ENCODE data around the gene IRF9.

The IRF9 gene

DNA sequence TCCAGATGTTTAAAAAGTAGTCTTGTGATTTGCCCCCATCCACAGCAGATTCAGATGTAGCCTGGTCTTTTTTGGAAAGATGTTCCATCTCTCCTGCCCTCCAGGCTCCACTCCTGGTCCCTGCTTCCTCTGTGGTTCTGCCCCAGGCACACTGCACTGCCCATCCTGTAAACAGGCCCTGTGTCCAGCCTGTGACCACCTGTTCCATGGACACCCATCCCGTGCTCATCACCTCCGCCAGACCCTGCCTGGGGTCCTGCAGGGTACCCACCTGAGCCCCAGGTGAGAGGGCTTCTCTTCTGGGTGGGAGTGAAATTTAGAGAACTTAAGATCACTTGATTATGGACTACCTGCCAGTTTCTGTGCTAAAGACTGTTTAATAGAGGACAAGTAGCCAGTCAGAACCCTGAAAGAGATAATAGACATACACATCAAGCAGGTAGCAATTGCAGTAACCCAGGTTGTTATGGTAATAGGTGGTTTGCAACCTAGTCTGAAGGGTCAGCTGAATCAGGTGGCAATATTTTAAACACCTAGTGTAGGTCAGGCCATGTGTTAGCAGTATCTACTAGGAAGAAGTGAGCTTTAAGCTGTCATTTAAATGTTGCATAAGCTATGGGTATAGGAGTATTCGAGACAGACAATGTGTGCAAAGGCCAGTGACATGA, 11.6 kb upstream of the IRF9 start:
- DNase-seq, result no peak

- DNase-seq, result no peak
These were observed 11.0 kb upstream of the IRF9 start for GRCh38 chr14:24150061-24150460.

- no peak for DNase-seq
These were observed 10.5 kb upstream of the IRF9 start for GRCh38 chr14:24150567-24150966.

- no peak for DNase-seq
These were observed 10.1 kb upstream of the IRF9 start for GRCh38 chr14:24150993-24151392.

DNA sequence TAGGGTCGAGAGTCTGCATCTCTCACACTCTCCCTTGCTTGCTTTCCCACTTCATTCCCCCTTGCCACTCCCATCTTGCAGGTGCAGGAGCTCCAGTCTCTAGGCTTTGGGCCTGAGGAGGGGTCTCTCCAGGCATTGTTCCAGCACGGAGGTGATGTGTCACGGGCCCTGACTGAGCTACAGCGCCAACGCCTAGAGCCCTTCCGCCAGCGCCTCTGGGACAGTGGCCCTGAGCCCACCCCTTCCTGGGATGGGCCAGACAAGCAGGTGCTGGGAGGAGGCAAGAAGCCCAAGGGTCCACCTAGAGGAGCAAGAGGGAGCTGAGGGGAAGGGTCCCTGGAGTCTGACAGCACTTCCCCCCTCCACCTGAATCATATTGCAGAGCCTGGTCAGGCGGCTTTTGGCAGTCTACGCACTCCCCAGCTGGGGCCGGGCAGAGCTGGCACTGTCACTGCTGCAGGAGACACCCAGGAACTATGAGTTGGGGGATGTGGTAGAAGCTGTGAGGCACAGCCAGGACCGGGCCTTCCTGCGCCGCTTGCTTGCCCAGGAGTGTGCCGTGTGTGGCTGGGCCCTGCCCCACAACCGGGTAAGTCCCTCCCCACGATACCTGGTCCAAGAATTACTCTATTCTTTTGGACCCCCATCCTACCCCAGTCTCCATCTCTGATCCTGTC, 9.5 kb upstream of the IRF9 start:
- DNase-seq, result no peak

DNA sequence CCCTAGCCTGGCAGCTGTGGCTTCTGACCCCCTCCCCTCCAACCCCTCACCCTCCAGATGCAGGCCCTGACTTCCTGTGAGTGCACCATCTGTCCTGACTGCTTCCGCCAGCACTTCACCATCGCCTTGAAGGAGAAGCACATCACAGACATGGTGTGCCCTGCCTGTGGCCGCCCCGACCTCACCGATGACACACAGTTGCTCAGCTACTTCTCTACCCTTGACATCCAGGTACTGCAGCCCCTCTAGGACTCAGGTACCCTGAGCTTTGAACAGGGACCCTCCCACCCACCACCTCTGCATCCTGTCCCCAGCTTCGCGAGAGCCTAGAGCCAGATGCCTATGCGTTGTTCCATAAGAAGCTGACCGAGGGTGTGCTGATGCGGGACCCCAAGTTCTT, 6.0 kb upstream of the IRF9 start:
- DNase-seq, result no peak

DNA sequence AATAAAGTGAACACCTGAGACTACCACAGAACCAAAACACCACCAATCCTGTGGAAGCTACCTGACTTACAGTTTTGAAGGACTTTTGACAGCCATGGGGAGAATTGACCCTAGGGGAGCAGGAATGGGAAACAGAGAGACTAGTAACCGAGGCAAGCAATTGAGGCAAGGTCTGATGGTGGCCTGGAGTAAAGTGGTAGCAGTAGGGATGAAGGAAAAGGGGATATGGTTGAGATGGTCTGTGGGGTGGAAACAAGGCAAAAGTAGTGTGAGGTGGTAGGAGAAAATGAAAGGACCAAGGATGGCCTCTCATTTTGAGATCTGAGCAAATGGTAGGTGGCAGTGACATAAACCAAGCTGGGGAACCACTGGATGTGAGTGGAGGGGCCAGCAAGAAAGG, 4.2 kb upstream of the IRF9 start:
- no peak for DNase-seq

GRCh38 chr14:24157331-24157730, 3.7 kb upstream of the IRF9 start:
- no peak for DNase-seq

DNA sequence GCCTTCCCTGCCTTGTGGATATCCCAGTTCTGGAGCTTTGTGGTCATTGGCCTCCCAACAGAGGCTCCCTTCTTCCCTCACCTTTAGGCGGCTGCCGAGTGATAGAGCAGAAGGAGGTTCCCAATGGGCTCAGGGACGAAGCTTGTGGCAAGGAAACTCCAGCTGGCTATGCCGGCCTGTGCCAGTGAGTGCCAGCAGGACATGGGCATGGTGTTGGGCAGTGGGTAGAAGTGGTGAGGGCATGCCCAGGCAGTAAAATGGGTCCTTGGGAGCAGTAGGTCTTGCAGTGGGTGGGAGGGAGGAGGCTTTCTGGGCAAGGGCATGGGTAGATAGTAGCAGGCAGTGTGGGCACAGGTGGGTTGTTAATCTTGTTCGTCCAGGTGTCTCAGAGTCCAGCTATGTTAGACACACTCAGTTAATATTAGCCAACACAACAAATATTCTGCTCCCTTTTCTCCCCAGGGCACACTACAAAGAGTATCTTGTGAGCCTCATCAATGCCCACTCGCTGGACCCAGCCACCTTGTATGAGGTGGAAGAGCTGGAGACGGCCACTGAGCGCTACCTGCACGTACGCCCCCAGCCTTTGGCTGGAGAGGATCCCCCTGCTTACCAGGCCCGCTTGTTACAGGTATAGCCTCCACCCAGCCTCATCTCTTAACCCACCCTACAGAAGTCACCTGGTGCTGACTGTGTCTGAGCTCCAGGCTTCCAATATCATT, 1.1 kb upstream of the IRF9 start:
- DNase-seq, result no peak

- DNase-seq, result no peak
These were observed 591 bp upstream of the IRF9 start for GRCh38 chr14:24160499-24160849.

- DNase-seq, result no peak
These were observed 1.0 kb downstream of the IRF9 start for GRCh38 chr14:24162093-24162492.

DNA sequence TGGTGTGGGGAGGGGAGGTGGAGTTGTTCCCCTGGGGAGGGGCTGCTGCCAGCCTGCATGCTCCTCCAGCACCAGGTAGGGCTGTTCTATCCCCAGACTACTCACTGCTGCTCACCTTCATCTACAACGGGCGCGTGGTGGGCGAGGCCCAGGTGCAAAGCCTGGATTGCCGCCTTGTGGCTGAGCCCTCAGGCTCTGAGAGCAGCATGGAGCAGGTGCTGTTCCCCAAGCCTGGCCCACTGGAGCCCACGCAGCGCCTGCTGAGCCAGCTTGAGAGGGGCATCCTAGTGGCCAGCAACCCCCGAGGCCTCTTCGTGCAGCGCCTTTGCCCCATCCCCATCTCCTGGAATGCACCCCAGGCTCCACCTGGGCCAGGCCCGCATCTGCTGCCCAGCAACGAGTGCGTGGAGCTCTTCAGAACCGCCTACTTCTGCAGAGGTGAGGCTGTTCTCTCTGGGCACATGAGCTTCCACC, 3.5 kb downstream of the IRF9 start:
- no peak for DNase-seq

DNA sequence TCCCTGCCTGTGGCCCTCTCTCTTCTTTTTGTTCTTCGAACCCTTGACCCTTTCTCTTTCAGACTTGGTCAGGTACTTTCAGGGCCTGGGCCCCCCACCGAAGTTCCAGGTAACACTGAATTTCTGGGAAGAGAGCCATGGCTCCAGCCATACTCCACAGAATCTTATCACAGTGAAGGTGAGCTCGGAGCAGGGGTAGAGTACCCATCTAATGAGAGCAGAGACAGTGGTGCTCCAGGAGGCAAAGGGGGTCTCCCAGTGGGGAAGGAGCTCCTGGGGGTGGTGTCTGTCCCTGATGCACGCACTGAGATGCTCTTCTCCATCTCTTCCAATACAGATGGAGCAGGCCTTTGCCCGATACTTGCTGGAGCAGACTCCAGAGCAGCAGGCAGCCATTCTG, 4.7 kb downstream of the IRF9 start:
- no peak for DNase-seq

DNA sequence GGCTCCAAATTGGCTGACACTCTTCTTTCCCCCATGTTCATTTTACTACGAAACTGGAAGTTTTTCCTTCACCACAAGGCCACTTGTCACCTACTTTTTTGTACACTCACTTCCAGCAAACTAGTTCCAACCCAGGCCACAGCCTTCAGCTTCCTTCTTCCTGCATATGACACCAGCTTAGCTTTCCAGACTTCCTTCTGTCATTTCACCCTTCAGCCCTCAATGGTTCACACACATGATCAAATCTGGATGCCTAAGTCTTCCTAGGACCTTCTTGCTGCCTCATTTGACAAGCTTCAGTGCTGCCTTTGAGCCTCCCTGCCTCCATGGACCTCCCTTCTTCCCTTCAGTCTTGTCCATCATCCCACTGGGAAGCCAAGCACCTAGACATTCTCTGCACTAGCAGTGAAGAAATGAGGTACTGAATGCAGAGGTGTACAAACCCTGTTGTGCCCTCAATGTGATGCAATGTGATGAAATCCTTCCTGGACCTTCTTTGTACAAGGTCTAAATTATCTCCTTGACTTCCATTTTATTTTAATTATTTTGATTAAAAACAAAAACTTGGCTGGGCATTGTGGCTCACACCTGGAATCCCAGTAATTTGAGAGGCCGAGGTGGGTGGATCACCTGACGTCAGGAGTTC, 6.5 kb downstream of the IRF9 start:
- DNase-seq, result no peak

DNA sequence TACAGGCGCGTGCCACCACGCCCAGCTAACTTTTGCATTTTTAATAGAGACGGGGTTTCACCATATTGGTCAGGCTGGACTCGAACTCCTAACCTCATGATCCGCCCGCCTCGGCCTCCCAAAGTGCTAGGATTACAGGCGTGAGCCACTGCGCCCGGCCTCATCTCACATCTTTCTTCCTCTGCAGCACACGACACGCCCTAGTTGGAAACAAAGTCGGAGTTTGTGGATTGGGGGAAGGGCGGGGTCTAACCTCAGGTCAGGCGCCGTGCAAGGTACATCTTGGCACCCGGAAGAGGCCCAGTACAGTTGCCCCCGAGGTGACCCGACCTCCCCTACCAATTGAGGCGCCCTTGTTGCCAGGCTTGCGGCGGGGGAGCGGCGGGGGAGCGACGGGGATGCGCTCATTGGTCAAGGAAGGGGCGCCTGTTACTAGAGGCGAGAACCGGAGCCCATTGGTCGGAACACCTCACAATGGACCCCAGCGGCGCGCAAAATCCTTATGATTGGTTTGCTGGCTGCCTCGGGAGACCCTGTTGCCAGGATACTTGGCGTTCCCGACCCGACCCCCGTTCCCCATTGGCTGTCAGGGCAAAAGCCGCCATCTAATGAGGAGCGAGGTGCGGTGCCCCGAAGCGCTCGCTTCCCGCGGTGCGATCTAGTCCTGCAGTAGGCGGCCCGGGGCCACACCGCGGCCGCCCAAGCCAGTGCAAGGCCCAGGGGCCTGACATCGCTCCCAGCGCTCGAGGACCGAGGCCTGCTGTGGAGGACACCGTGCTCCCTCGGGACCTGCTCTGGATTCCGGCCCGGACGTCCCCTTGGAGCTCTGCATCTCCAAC, 10.6 kb downstream of the IRF9 start, which contains the start of gene REC8:
REC8 (plus strand) TSS at position 659 of the 839 bp plus-strand sequence. CDS start 473 bp downstream, outside the sequence.
- DNase-seq, result peak; percentile 77

DNA sequence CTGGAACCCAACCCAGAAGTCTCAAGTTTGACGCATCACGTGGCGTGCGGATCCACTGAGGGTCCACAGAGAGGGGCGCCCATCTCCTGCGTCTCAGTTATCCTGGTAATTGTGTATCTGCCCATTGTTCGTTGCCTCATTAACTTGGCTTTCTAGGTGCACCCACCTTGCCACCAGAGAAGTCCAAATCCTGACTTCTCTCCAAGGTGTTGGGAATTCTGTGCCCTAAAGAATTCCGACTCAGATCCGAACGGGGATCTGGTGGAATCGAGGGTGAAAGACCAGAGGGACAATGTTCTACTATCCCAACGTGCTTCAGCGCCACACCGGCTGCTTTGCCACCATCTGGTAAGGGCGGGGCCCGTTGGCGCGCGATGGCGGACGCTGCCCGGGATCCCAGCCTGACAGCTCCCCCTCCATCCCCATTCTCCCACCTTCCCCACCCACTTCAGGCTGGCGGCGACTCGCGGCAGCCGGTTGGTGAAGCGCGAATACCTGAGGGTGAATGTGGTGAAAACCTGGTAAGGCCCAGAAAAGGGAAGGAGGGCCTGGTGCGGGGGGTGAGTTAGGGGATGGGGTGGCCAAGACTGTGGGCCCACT, 11.3 kb downstream of the IRF9 start:
- no peak for DNase-seq

DNA sequence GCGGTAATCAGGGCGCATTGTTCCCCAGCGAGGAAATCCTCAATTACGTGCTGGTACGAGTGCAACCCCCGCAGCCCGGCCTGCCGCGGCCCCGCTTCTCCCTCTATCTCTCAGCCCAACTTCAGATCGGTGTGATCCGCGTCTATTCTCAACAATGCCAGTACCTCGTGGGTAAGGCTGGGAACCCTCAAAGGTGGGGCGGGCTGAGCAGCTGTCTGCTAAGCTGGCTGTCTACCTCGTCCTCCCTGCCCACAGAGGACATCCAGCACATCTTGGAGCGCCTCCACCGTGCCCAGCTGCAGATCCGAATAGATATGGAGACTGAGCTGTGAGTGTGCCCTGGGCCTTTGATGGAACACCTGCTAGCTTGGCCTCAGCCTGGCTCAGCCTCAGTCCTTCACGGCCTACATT, 11.8 kb downstream of the IRF9 start:
- DNase-seq, result no peak

- DNase-seq, result no peak
These were observed 15.5 kb downstream of the IRF9 start for GRCh38 chr14:24176599-24176998.

DNA sequence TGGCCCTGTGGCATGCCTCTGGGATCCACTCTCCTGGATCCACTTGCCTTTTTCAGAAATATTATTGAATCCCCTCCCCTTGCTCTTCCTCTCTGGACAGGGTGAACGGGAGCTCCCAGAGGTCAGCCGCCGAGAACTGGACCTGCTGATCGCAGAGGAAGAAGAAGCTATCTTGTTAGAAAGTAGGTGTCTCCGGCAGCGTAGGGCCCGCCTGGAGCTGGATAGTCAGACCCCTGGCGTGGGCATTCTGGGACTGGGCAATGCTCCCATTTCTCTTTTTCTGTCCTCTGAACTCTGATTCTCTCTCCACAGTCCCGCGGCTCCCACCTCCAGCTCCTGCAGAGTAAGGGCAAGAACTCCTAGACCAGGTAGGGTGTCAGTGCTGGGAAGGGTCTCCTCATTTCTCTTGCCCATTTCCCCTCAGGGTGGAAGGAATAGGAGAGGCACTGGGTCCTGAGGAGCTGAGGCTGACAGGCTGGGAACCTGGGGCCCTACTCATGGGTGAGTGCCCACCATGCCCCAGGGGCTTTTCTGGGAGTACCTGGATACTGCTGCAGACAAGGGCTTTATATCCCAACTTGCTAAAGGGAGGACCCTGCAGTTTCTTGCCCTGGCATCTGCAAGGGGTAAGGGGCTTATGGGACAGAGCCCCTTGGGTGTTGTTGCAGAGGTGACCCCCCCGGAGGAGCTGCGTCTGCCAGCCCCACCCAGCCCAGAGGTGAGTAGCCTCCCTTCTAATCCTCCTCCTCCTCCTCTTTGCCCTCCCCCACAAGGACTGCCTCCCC, 16.2 kb downstream of the IRF9 start:
- DNase-seq, result no peak

GRCh38 chr14:24177891-24178290, 16.8 kb downstream of the IRF9 start:
- no peak for DNase-seq
